ENCODE data around the gene ASB9. TPM values are rescaled to one million over a fixed set of nuclear protein-coding genes. Genes with fewer than 3 reads are reported as not detected.

Gene ASB9
- total and polyA plus RNA-seq, 9 of the 15 experiments (the other 6 are each of a cell fraction or from before 2014, with no cell fraction given), result 0.27 to 1.7 (median 0.96) TPM

- in situ Hi-C loops (cut with MboI), result no loop called here
- TF ChIP-seq ZKSCAN8 (CRISPR knock-in tag; IDR thresholded peaks at IDR 0.05), result no peak
- TF ChIP-seq MLLT1 (IDR thresholded peaks at IDR 0.05), result no peak
- no peak for TF ChIP-seq PHB (CRISPR knock-in tag; IDR thresholded peaks at IDR 0.05)
- TF ChIP-seq POLR2B (IDR thresholded peaks at IDR 0.05; ENCODE audit: low read depth, partially characterized antibody), result no peak
- TF ChIP-seq KAT7 (CRISPR knock-in tag; IDR thresholded peaks at IDR 0.05; ENCODE audit: borderline replicate concordance), result no peak
- TF ChIP-seq MAFG (tag; conservative IDR thresholded peaks at IDR 0.05), result no peak
- no peak for TF ChIP-seq FUS (optimal IDR thresholded peaks at IDR 0.05; ENCODE audit: low read depth, low read length)
- TF ChIP-seq HINFP (tag; conservative IDR thresholded peaks at IDR 0.05; ENCODE audit: low read depth), result no peak
- no peak for TF ChIP-seq ELF1 (tag; IDR thresholded peaks at IDR 0.05)
- TF ChIP-seq ZFP30 (CRISPR knock-in tag; IDR thresholded peaks at IDR 0.05; ENCODE audit: borderline replicate concordance), result no peak
- no peak for TF ChIP-seq RREB1 (CRISPR knock-in tag; IDR thresholded peaks at IDR 0.05)
- H3K27ac ChIP-seq (ENCODE audit: extremely low read depth, low read depth, low read length), result no peak overlapping the region
- no peak overlapping the region for H3K9ac ChIP-seq (ENCODE audit: insufficient read depth in 1 of 2, low read depth in 2 of 2, low read length in 2 of 2)
- ChIA-PET CTCF (ENCODE audit: low intra/inter-chr PET ratio) (no interaction called here), POLR2A (interaction anchor here (0.7 to 1.4 kb wide), 2 partner anchors 8 to 373 kb away, joined by 3 to 6 read pairs; no protein-coding TSS in a partner anchor)
- H3K4me2 ChIP-seq (ENCODE audit: insufficient read depth, low read length), result no peak overlapping the region
- no peak for ATAC-seq
- no peaks in the 10 kb centered on the region for H3K4me1 ChIP-seq (replicated peaks in 1 of 2; ENCODE audit: control insufficient read depth in 2 of 2, insufficient read depth in 2 of 2, low read length in 2 of 2)
- no peaks in the 10 kb centered on the region for H3K79me2 ChIP-seq (ENCODE audit: control insufficient read depth, insufficient read depth, low read length)
- no peak for DNase-seq (ENCODE audit: extremely low read depth in 1 of 4, low spot score in 3 of 4)
- no peaks in the 10 kb centered on the region for H3K9me3 ChIP-seq (replicated peaks; ENCODE audit: control insufficient read depth, insufficient read depth, low read depth, low read length)
- no peaks in the 10 kb centered on the region for H3K9me1 ChIP-seq (ENCODE audit: control insufficient read depth, insufficient read depth, low read length)
- no TSS peak for BruUV-seq (replicated peaks)
- intact Hi-C loops (cut with micrococcal nuclease), result no loop called here
- no peak overlapping the region for H3K4me3 ChIP-seq
- 23% methylated on average over 3 of the region's 3 CpGs for WGBS (ENCODE audit: insufficient coverage, low coverage, missing lambda C conversion rate)
- no peak for FAIRE-seq
- H3K27me3 ChIP-seq (ENCODE audit: control insufficient read depth in 2 of 2, insufficient read depth in 2 of 2, low read length in 2 of 2), result peaks cover 0 to 4% of the 10 kb centered on the region in 2 experiments; a peak in 1 of 5 replicates
- no peaks in the 10 kb centered on the region for H3K36me3 ChIP-seq (ENCODE audit: control insufficient read depth, insufficient read depth, low read length)
- H2AFZ ChIP-seq (ENCODE audit: low read depth, low read length), result no peak overlapping the region
- no peaks in the 10 kb centered on the region for H4K20me1 ChIP-seq (replicated peaks; ENCODE audit: control insufficient read depth, insufficient read depth, low read length)
These were observed 41.2 kb upstream of the ASB9 start for GRCh38 chrX:15311119-15311518.

Measured in K562 (cell line).